OCI-LY7 (cell line): Measurements from ENCODE around the gene PPA2.

Source experiments
- CTCF ChIP-seq: fragments of 200-600 bp; sonication (generic); conservative IDR thresholded peaks from 2 replicates; pipeline ENCODE4 v1.5.1; 2014; ENCODE audit warnings: mild to moderate bottlenecking, antibody characterized with exemption, low read length, moderate library complexity, mixed read lengths
- EZH2phosphoT487 ChIP-seq: fragments of 200-600 bp; sonication (generic); IDR thresholded peaks from 2 replicates; pipeline ENCODE4 v1.6.1; 2018; ENCODE audit warnings: low read depth, borderline replicate concordance, mild to moderate bottlenecking, mixed run types, antibody characterized with exemption, low read length, moderate library complexity, mixed read lengths

GRCh38 chr4:105344141-105344540 lies 129.7 kb downstream of the PPA2 start:
- TF ChIP-seq CTCF = no peak
- no peak for TF ChIP-seq EZH2phosphoT487
